GM12878 (cell line): ENCODE data around the gene AHCYL2. TPM values are rescaled to one million over a fixed set of nuclear protein-coding genes. Genes with fewer than 3 reads are reported as not detected.
"Not testable (repeated sequence)": the region's sequence is repeated elsewhere in the genome, so short reads cannot be mapped to it uniquely, and the experiment has no call there.

Experiments used
- ATAC-seq: fragments of 200-7000 bp; cut with Tn5 transposase; 3 replicates; pipeline ENCODE4 v1.9.1; 2020; ENCODE audit warnings: mild to moderate bottlenecking, moderate library complexity
- BruUV-seq: library from RNA; stranded (reverse); fragments of 400-500 nt; replicated peaks from 2 replicates; lab custom pipeline; 2021; lab: Mats Ljungman, UMichigan
- CTCF ChIA-PET: fragments of 300-600 bp; sonication (Branson Sonifier 250); formaldehyde crosslinking; extraction: SDS; loops from one replicate; lab custom pipeline; 2021; ENCODE audit warnings: inconsistent platforms; lab: Yijun Ruan, JAX
- POLR2A ChIA-PET: fragments of 350-600 bp; formaldehyde crosslinking; extraction: SDS; loops from one replicate; lab custom pipeline; 2021; ENCODE audit warnings: inconsistent platforms; lab: Charles Lee
- RAD21 ChIA-PET: fragments of 300-600 bp; sonication (Branson Sonifier 250); formaldehyde crosslinking; loops from one replicate; lab custom pipeline; 2023; ENCODE audit warnings: antibody characterized with exemption; ENCODE audit not compliant: unreplicated experiment; lab: Charles Lee
- SMC1A ChIA-PET: fragments of 300-600 bp; sonication (Branson Sonifier 250); formaldehyde crosslinking; loops from one replicate; lab custom pipeline; 2023; ENCODE audit not compliant: unreplicated experiment, uncharacterized antibody; lab: Charles Lee
- DNase-seq: peaks from one replicate; pipeline ENCODE4 v3.0.0-alpha.2; 2011; ENCODE audit warnings: low read depth, low spot score
- FAIRE-seq: peaks from 3 replicates; lab custom pipeline; 2011; peaks lifted over from hg19 to GRCh38; lab: Jason Lieb, UNC
- H2AFZ ChIP-seq: 2 replicates; pipeline ENCODE4 v1.6.0; 2011; ENCODE audit warnings: low read depth, low read length, control low read depth; ENCODE audit not compliant: control insufficient read depth
- H3K27ac ChIP-seq: 2 replicates; pipeline ENCODE4 v1.5.1; 2011; ENCODE audit warnings: control low read depth; ENCODE audit not compliant: control insufficient read depth, insufficient read depth
- H3K27me3 ChIP-seq, 2 experiments: replicated peaks in 1 of 2; 2 replicates each; pipeline versions ENCODE4 v1.6.0 to v1.6.1; 2011; ENCODE audit warnings: low read length in 1 of 2; ENCODE audit not compliant: control insufficient read depth in 2 of 2, insufficient read depth in 2 of 2
- H3K36me3 ChIP-seq, 2 experiments: 2 replicates each; pipeline ENCODE4 v1.5.1; 2011; ENCODE audit warnings: low read length in 1 of 2; ENCODE audit not compliant: control insufficient read depth in 2 of 2, insufficient read depth in 2 of 2
- H3K4me1 ChIP-seq: 2 replicates; pipeline ENCODE4 v1.6.1; 2011; ENCODE audit warnings: mild to moderate bottlenecking, low read length, moderate library complexity, mixed read lengths; ENCODE audit not compliant: control insufficient read depth, insufficient read depth
- H3K4me2 ChIP-seq: 2 replicates; pipeline ENCODE4 v1.6.0; 2011; ENCODE audit warnings: control low read depth; ENCODE audit not compliant: control insufficient read depth, insufficient read depth
- H3K4me3 ChIP-seq: fragments of 200-600 bp; sonication (generic); 2 replicates; pipeline ENCODE4 v1.5.1; 2016
- H3K79me2 ChIP-seq: 2 replicates; pipeline ENCODE4 v1.6.0; 2011; ENCODE audit warnings: low read length; ENCODE audit not compliant: control insufficient read depth, insufficient read depth
- H3K9ac ChIP-seq: 2 replicates; pipeline ENCODE4 v1.8.0; 2011; ENCODE audit warnings: low read length, control low read depth, mixed read lengths; ENCODE audit not compliant: control insufficient read depth, insufficient read depth
- H3K9me3 ChIP-seq: replicated peaks from 3 replicates; pipeline ENCODE4 v1.5.1; 2011; ENCODE audit warnings: mild to moderate bottlenecking, low read length; ENCODE audit not compliant: control insufficient read depth, insufficient read depth
- H4K20me1 ChIP-seq: 2 replicates; pipeline ENCODE4 v1.6.0; 2011; ENCODE audit not compliant: control insufficient read depth, insufficient read depth
- BHLHE40 ChIP-seq, 2 experiments: fragments of 450-650 bp in 1 of 2; IDR thresholded peaks; 2 replicates each; pipeline ENCODE4 v1.6.1; 2011 to 2017; ENCODE audit warnings: low read depth in 2 of 2, borderline replicate concordance in 1 of 2, improper control_type of control experiment in 1 of 2, low read length in 1 of 2, mild to moderate bottlenecking in 1 of 2
- CEBPB ChIP-seq, 2 experiments: fragments of 150-350 bp in 1 of 2; IDR thresholded peaks; 2 replicates each; pipeline ENCODE4 v1.6.1; 2012 to 2014; ENCODE audit warnings: low read depth in 2 of 2, low read length in 2 of 2, borderline replicate concordance in 1 of 2, inconsistent platforms in 1 of 2
- NBN ChIP-seq: fragments of 450-650 bp; IDR thresholded peaks from 2 replicates; pipeline ENCODE4 v1.6.1; 2016
- SMC3 ChIP-seq: IDR thresholded peaks from 2 replicates; pipeline ENCODE4 v1.6.1; 2011; ENCODE audit warnings: low read length, improper control_type of control experiment, borderline replicate concordance
- ZSCAN29 ChIP-seq: fragments of 450-650 bp; IDR thresholded peaks from 2 replicates; pipeline ENCODE4 v1.6.1; 2017; ENCODE audit warnings: mild to moderate bottlenecking, moderate library complexity
- WGBS: methylation state at CpG from one replicate; pipeline ENCODE4 v1.1.6; 2016; ENCODE audit warnings: low lambda C conversion rate; ENCODE audit not compliant: insufficient replicate concordance, insufficient coverage; ENCODE audit errors: missing lambda C conversion rate; 5-methylcytosine and 5-hydroxymethylcytosine counted together
- in situ Hi-C: fragments of 300-500 bp; cut with MboI; formaldehyde crosslinking; loops from 9 replicates; pipeline ENCODE4 v1.14.3; 2018; ENCODE audit warnings: mixed read lengths
- intact Hi-C: fragments of 100-400 bp; cut with micrococcal nuclease; formaldehyde crosslinking; loops from one replicate; pipeline ENCODE4 v1.14.2; 2022; ENCODE audit not compliant: unreplicated experiment
- polyA plus RNA-seq, 11 experiments: library from polyadenylated mRNA; depleted of rRNA in 4 of 11; unstranded in 6 of 11; stranded (reverse) in 5 of 11; fragments of >200 nt; fragmentation: Nextera tagmentation in 4 of 11; fragmentation: Illumina TruSeq in 1 of 11; extraction: Ambion mirVana in 4 of 11; extraction: Trizol in 1 of 11; gene quantifications; 1 replicate in 1 of 11; 2 replicates in 10 of 11; pipeline versions ENCODE4 v1.2.1 to v1.2.3, GENCODE V29; 2011 to 2016; ENCODE audit warnings: inconsistent platforms in 2 of 11, missing spikeins in 2 of 11, low read depth in 1 of 11
- total RNA-seq, 4 experiments: library from RNA; depleted of rRNA in 3 of 4; stranded (reverse); fragments of >200 nt in 3 of 4; fragmentation: Illumina TruSeq in 1 of 4; extraction: Trizol in 1 of 4; gene quantifications; 2 replicates each; pipeline versions ENCODE4 v1.2.1 to v1.2.3, GENCODE V29; 2013 to 2021

AHCYL2 gene
- total and polyA plus RNA-seq, 10 of the 15 experiments (the other 5 are each of a cell fraction or from before 2014, with no cell fraction given), result 1.7 to 29.1 (median 5.4) TPM

DNA sequence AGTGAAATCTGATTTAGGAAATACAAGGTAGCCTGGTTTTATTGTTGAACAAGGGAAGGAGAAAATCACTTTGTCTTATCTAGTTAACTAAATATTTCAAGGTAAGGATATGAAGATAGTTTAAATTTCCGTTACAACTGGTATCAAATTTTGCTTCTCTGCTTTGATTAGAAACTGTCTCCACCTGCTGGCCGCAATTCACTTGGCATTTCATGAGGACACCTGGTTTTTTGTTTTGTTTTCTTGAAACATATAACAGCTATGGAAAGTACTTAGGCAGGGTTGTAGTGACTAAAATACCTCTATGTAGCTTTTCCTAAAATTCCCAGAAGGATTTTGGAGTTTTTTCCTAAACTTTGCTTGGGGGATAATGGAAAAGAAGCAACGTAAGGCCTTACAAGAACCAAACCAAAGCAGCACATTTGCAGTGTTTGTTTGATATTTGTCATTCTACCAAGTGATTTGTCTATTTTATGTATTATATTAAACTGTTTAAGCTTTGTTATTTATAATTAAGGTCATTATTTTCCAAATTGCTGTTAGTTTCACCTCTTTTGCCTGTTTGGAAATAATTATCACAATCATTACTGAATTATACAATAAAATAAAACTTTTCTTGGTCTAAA is 73.6 kb downstream of the AHCYL2 start (continued):
- TF ChIP-seq BHLHE40 (IDR thresholded peaks at IDR 0.05; ENCODE audit: borderline replicate concordance in 1 of 2, low read depth in 2 of 2, low read length in 1 of 2) (no peak), SMC3 (peak; percentile 90), ZSCAN29 (no peak)

DNA sequence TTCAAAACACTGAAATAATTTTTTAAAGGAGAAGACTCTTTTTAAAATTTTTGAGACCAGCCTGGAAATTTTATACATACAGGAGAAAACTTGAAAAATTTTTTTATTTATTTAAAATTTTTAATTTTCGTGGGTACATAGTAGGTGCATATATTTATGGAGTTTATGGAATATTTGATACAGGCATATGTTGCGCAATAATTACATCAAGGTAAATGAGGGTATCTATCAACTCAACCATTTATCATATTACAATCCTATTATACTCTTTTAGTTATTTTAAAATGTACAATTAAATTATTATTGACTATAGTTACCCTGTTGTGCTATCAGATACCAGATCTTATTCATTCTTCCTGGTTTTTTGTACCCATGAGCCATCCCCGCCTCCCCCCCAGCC is 75.1 kb downstream of the AHCYL2 start:
- intact Hi-C loops, result no loop called here
- no peaks in the 10 kb centered on the region for H4K20me1 ChIP-seq
- H3K4me1 ChIP-seq, result no peaks in the 10 kb centered on the region
- peak in 1 of 2 experiments; percentile 70; a peak in 1 of 4 replicates for TF ChIP-seq CEBPB (IDR thresholded peaks at IDR 0.05; ENCODE audit: borderline replicate concordance in 1 of 2, low read depth in 2 of 2, low read length in 2 of 2)
- TF ChIP-seq NBN, result no peak
- WGBS, result 92% methylated on average over 3 of the region's 3 CpGs
- no peak overlapping the region for H3K9ac ChIP-seq
- ChIA-PET CTCF (no interaction called here), SMC1A (no interaction called here), RAD21 (no interaction called here), POLR2A (no interaction called here)
- DNase-seq (no peak), FAIRE-seq (no peak), ATAC-seq (no peak)
- no peaks in the 10 kb centered on the region for H3K36me3 ChIP-seq
- no peak overlapping the region for H3K4me2 ChIP-seq
- H3K9me3 ChIP-seq, result no peaks in the 10 kb centered on the region; the same call in 2 of the 3 replicates
- in situ Hi-C loops, result loop anchor here (5.0 kb wide), 1 partner anchor 78 kb away; no protein-coding TSS in a partner anchor
- H3K4me3 ChIP-seq, result no peak overlapping the region
- no peaks in the 10 kb centered on the region for H3K79me2 ChIP-seq
- no peaks in the 10 kb centered on the region for H3K27me3 ChIP-seq
- H3K27ac ChIP-seq, result no peak overlapping the region
- no peak overlapping the region for H2AFZ ChIP-seq
- no TSS peak for BruUV-seq

DNA sequence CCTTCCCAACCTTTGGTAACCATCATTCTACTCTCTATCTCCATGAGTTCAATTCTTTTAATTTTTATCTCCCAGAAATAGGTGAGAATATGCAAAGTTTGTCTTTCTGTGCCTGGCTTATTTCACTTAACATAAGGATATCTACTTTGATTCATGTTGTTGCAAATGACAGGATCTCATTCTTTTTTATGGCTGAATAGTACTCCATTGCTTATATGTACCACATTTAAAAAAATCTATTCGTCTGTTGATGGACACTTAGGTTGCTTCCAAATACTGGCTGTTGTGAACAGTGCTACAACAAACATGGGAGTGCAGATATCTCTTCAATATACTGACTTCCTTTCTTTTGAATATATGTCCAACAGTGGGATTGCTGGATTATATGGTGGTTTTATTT is 75.5 kb downstream of the AHCYL2 start:
- H3K27me3 ChIP-seq, H3K9ac ChIP-seq, H3K27ac ChIP-seq, BruUV-seq, ATAC-seq, H2AFZ ChIP-seq, intact Hi-C loops, in situ Hi-C loops, H3K36me3 ChIP-seq, POLR2A ChIA-PET, H3K79me2 ChIP-seq, H3K4me1 ChIP-seq, DNase-seq, H4K20me1 ChIP-seq, H3K9me3 ChIP-seq, FAIRE-seq, H3K4me3 ChIP-seq, SMC1A ChIA-PET, RAD21 ChIA-PET, H3K4me2 ChIP-seq: not testable (repeated sequence)
- 81% methylated on average over 1 of the region's 1 CpG for WGBS
- CTCF ChIA-PET, result interaction anchor here (1.4 kb wide), 1 partner anchor 74 kb away, joined by 3 read pairs; no protein-coding TSS in a partner anchor
